ENCODE measurements around the gene MAP3K5.

MAP3K5 gene

DNA sequence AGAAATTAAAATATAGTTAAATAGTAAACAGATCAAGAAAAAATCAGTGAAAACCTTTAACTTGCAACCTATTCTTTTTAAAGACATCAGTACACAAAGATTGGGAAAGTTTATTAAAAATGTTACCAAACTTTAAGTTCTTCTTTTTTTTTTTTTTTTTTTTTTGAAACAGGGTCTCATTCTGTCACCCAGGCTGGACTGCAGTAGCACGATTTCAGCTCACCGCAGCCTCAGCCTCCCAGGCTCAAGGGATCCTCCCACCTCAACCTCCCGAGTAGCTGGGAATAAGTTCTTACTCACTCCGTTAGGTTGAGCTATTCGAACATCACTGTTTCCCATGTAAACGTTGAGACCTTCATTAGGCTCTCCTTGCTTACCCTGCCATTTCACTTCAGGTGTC is 5.6 kb downstream of the MAP3K5 start:
- peaks cover 6% of the 10 kb centered on the region for H3K36me3 ChIP-seq
- TF ChIP-seq, protein P1, sequence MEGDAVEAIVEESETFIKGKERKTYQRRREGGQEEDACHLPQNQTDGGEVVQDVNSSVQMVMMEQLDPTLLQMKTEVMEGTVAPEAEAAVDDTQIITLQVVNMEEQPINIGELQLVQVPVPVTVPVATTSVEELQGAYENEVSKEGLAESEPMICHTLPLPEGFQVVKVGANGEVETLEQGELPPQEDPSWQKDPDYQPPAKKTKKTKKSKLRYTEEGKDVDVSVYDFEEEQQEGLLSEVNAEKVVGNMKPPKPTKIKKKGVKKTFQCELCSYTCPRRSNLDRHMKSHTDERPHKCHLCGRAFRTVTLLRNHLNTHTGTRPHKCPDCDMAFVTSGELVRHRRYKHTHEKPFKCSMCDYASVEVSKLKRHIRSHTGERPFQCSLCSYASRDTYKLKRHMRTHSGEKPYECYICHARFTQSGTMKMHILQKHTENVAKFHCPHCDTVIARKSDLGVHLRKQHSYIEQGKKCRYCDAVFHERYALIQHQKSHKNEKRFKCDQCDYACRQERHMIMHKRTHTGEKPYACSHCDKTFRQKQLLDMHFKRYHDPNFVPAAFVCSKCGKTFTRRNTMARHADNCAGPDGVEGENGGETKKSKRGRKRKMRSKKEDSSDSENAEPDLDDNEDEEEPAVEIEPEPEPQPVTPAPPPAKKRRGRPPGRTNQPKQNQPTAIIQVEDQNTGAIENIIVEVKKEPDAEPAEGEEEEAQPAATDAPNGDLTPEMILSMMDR (IDR thresholded peaks at IDR 0.05): no peak
- H3K27ac ChIP-seq: peak overlapping the region; percentile 91
- no peaks in the 10 kb centered on the region for H3K9me3 ChIP-seq
- H3K4me1 ChIP-seq (ENCODE audit: control insufficient read depth in 1 of 2, insufficient read depth in 1 of 2, low read depth in 1 of 2, low read length in 1 of 2): peaks cover 83 to 94% of the 10 kb centered on the region in 2 experiments
- H3K27me3 ChIP-seq: no peaks in the 10 kb centered on the region
- H3K4me3 ChIP-seq (ENCODE audit: low read depth in 1 of 2, low read length in 1 of 2): peak overlapping the region; percentile 90 to 96

DNA sequence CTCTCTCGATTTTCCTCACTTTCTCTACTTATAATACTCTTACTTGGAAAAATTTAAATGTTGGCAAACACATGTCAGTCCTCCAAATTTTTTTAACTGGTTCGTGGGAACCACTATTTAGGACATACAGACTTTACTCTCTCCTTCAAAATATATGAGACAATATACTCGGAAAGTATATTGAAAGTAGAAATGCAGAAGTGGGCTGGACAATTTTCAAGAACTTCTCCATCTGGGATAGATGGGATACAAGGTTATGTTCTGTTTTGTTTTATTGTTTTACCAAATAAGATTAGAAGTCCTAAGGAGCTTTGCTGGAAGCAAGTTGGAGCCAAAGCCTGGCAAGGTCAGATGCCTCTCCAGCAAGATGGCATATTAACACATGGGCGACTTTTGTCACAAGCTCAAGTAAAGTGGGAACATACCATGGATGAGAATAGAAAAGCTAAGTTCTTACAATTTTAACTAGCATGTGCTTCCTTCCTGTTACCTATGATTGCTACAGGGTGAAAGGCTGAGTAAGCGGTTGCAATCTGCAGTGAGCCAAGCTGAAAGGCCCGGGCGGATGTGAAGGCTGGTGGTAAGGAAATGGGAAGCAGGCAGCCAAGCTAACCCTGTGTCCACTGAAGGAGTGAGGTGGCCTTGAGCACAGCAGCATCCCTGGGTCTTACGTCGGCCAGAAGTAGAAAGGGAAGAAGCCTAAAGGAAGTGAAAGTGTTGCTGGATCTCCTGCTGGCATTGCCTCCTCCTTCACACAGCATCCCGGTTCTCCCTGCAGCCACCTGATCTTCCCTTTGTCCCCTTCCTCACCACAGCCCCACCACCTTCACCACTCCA is 7.1 kb downstream of the MAP3K5 start:
- H3K27me3 ChIP-seq: no peaks in the 10 kb centered on the region
- H3K4me3 ChIP-seq (ENCODE audit: low read depth in 1 of 2, low read length in 1 of 2): peak overlapping the region; percentile 90 to 96
- TF ChIP-seq, protein P1 (IDR thresholded peaks at IDR 0.05): no peak
- peaks cover 89% of the 10 kb centered on the region in 2 experiments for H3K4me1 ChIP-seq (ENCODE audit: control insufficient read depth in 1 of 2, insufficient read depth in 1 of 2, low read depth in 1 of 2, low read length in 1 of 2)
- H3K36me3 ChIP-seq: peaks cover 6% of the 10 kb centered on the region
- H3K9me3 ChIP-seq: no peaks in the 10 kb centered on the region
- H3K27ac ChIP-seq: peak overlapping the region; percentile 91

DNA sequence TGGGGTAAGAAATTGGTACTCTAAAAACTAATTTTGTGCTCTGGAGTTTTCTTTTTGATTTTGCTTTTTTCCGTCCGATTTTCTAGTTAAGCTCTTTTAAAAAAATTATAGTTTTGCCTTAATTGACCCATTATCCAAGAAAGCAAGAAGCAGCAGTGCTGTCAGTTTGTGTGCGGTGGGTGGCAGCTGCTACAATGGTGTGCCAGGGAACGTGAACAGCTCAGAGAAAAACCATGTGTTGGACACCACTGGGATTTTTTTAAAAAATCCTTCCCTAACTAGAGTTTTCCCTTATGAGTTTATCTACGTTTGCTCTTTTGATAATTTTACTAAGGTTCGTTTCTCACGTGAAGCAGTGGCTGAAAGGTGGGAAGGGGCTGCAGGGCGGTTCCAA is 8.0 kb downstream of the MAP3K5 start:
- Histone ChIP-seq H3K4me3 (ENCODE audit: low read depth in 1 of 2, low read length in 1 of 2) (peak overlapping the region; percentile 90 to 96), H3K4me1 (ENCODE audit: control insufficient read depth in 1 of 2, insufficient read depth in 1 of 2, low read depth in 1 of 2, low read length in 1 of 2) (peaks cover 80 to 87% of the 10 kb centered on the region in 2 experiments), H3K9me3 (no peaks in the 10 kb centered on the region), H3K27me3 (no peaks in the 10 kb centered on the region), H3K36me3 (peaks cover 6% of the 10 kb centered on the region), H3K27ac (peak overlapping the region; percentile 91)
- TF ChIP-seq, protein P1 (IDR thresholded peaks at IDR 0.05): no peak

DNA sequence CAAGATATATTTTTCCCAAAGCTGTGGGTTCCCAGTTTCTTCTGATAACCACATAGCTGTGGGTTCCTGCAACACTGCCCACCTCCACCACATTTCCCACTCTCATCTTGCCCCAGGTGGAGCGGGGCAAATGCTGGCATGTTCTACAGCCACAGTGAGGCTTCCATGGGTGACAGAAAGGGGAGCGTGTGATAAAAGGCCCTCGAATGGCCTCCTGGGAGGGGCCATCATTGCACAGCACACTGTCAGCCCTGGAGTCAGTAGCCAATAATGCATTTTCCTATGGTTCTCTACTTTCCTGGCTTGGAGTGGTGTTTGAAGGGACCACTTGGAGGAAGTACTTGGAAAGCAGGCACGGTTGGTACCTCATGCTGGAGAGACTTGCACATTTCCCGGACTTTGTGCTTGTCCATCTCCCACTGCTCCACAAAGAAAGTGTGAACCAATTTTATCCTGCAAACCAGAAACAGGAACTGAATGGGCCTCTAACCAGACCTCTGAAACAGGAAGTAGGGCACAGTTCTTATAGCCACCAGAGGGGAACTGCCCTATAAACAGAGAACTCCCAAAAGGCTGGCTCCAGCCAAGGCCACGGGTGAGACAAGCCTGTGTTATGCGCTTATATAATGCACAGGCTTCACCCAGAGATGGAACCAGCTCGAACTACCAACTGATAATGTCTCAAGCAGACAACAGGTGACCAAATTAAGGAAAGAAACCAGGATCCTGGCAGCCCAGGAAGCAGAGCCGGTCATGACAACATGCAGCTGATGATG is 8.6 kb downstream of the MAP3K5 start:
- peaks cover 74 to 81% of the 10 kb centered on the region in 2 experiments for H3K4me1 ChIP-seq (ENCODE audit: control insufficient read depth in 1 of 2, insufficient read depth in 1 of 2, low read depth in 1 of 2, low read length in 1 of 2)
- no peaks in the 10 kb centered on the region for H3K9me3 ChIP-seq
- H3K27me3 ChIP-seq: no peaks in the 10 kb centered on the region
- peak overlapping the region; percentile 91 for H3K27ac ChIP-seq
- peaks cover 6% of the 10 kb centered on the region for H3K36me3 ChIP-seq
- peak overlapping the region; percentile 90 to 96 for H3K4me3 ChIP-seq (ENCODE audit: low read depth in 1 of 2, low read length in 1 of 2)
- TF ChIP-seq, protein P1 (IDR thresholded peaks at IDR 0.05): peak; percentile 29

DNA sequence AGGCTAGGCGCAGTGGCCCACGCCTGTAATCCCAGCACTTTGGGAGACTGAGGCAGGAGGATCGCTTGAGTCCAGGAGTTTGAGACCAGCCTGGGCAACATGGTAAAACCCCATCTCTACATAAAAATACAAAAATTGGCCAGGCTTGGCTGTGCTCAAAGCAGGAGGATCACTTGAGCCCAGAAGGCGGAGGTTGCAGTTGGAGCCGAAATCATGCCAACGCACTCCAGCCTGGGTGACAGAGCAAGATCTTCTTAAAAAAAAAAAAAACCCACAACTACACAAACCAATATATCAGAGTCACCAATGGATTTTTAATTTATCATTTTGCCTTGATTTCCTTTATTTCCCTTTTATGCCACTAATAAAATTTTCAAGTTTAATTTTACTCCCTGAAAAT is 9.3 kb downstream of the MAP3K5 start:
- H3K36me3 ChIP-seq: peaks cover 6% of the 10 kb centered on the region
- H3K4me3 ChIP-seq (ENCODE audit: low read depth in 1 of 2, low read length in 1 of 2): peak overlapping the region; percentile 90 to 96
- TF ChIP-seq, protein P1 (IDR thresholded peaks at IDR 0.05): no peak
- no peaks in the 10 kb centered on the region for H3K27me3 ChIP-seq
- peak overlapping the region; percentile 91 for H3K27ac ChIP-seq
- peaks cover 68 to 74% of the 10 kb centered on the region in 2 experiments for H3K4me1 ChIP-seq (ENCODE audit: control insufficient read depth in 1 of 2, insufficient read depth in 1 of 2, low read depth in 1 of 2, low read length in 1 of 2)
- no peaks in the 10 kb centered on the region for H3K9me3 ChIP-seq

Measured in neutrophil (primary cell).